GM12873 (cell line): Measurements from ENCODE around the gene ADAMTSL1.

Experiments used
- TF ChIP-seq, protein P1 (sequence below): IDR thresholded peaks from 2 replicates; pipeline ENCODE4 v1.5.1; 2012; ENCODE audit warnings: low read depth, mild to moderate bottlenecking, moderate library complexity, low read length, control low read depth; ENCODE audit not compliant: insufficient read depth; ENCODE audit errors: missing control alignments

Gene ADAMTSL1

DNA sequence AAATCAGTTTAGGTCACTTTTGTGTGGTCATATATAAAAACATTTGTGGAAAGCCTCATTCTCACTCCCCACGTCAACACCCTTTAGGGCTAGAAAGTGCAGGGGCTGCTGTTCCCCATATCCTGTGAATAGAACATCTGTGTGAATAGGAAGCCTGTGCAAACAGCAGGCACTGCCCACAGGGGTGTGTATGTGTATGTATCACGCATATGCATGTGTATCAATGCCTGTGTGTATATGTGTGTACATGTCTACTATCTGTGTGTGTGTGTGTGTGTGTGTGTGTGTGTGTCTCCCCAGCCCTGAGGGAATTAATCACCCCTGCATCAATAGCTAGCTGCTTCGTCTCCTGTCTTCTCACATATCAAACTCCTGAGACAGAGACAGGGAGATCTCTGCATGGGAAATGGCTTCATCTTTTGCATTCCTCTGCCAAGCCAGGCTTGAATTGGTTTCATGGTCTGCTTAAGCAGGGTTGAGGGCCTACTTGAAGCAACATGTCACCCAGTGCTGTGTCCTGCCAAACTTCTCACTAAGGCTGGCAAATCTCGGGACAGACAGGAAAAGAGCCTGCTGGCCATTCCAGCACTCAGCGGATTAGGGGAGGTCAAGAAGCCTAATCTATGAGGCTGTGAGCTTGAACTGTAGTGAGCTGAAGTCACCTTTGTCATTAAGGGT, 265.8 kb downstream of the ADAMTSL1 start:
- TF ChIP-seq, protein P1, sequence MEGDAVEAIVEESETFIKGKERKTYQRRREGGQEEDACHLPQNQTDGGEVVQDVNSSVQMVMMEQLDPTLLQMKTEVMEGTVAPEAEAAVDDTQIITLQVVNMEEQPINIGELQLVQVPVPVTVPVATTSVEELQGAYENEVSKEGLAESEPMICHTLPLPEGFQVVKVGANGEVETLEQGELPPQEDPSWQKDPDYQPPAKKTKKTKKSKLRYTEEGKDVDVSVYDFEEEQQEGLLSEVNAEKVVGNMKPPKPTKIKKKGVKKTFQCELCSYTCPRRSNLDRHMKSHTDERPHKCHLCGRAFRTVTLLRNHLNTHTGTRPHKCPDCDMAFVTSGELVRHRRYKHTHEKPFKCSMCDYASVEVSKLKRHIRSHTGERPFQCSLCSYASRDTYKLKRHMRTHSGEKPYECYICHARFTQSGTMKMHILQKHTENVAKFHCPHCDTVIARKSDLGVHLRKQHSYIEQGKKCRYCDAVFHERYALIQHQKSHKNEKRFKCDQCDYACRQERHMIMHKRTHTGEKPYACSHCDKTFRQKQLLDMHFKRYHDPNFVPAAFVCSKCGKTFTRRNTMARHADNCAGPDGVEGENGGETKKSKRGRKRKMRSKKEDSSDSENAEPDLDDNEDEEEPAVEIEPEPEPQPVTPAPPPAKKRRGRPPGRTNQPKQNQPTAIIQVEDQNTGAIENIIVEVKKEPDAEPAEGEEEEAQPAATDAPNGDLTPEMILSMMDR, result no peak

DNA sequence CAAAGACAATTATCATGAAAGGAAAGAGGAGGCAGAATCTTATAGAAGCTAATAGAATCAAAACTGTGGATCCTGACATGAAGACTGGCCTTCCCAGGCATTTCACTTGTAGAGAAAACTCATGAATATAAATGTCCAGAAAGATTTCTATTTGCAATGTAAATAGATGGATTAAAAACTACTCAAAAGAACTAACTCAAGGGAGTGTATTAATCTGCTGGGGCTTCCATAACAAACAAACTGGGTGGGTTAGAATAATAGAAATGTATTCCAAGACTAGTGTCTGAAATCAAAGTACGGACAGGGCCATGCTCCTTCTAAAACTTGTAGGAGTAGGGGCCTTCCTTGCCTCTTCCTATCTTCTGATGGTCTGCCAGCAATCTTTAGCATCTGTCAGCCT, 267.4 kb downstream of the ADAMTSL1 start:
- TF ChIP-seq, protein P1, result no peak

DNA sequence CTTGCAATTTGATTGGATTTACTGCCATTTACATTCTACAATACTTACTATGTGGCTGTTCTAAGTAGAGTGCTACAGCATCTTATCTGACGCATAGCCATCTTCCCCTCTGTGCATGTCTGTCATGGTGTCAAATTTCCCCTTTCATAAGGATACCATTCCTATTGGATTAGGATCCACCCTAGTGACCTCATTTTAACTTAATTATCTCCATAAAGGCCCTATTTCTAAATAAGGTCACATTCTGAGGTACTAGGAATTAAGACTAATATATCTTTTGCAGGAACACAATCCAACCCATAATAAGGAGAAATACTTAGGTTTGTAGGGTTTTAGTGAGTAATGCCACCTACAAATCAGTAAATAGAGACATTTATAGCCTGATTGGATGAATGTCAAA, 268.0 kb downstream of the ADAMTSL1 start:
- TF ChIP-seq, protein P1, result no peak

DNA sequence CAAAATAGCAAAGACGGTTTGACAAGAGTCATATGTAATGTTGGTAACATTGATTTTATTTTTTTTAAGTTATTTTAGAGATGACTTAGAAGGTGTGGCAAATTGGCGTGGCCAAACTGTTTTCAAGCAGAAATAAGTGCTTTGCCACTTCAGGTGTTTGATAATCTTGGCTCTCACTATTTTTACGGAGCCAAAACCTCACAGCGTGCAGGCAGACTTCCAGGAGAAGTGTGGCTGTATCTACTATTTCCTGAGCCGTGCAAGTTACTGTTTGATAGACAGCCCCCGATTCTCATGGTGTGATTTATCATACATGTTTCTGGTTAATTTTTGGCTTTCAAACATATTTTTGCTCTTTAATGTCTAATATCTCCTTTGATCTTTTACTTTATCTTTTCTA, 269.5 kb downstream of the ADAMTSL1 start:
- TF ChIP-seq, protein P1, result no peak

DNA sequence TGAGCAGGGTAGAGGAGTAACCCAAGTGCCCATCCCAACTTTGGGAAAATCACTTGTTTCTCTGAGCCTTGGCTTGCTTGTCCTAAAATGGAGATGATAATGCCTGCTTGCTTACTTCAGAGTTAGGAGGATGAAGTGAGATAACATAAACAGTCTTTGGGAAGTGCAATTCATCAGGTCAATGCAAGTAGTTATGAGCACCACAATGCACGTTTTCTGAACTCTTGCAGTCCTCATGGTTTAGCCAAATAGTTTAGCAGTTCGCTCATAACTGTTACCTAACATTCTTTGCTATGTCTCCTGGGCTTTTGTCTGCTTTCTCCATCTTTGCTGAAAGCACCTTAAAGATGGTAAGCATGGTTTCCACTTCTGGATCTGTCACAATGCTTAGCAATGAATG, 270.0 kb downstream of the ADAMTSL1 start:
- TF ChIP-seq, protein P1, result no peak

DNA sequence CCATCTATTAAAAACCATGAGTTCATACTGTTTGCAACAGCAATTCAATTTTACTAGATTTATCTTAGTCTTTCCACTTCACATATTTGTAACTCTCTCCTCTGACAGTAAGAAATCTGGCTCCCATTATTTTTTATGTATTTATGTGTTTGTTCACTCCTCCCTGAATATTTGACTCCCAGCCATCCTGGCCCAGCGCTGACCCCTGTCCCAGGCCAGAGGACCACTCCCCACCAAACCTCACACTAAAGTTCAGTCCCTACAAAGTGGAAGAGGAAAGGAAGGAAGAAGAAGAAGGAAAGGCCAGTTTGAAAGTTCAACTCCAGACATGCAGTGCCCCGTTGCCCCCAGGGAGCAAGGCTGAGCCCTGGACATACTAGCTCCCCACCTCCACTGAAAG, 271.8 kb downstream of the ADAMTSL1 start:
- TF ChIP-seq, protein P1, result no peak

DNA sequence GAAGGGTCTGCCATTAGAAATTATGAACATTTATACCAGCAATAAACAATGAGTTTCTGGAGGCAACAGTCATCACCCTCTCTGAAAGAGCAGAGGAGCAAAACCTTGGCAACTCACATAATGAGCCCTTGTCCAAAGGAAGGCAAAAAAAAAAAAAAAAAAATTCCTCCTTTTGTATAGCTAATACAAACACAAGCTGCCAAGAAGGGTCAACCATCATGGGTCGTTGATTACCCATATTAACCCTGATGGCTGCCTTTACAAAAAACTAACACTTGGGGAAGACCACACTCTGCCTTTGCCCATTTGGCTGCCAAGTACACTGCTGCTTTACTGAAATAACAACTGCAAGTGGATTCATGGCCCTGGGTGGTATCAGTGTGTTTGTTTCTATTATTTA, 272.7 kb downstream of the ADAMTSL1 start:
- TF ChIP-seq, protein P1, result no peak
